ENCODE measurements around the gene PLA2G4D. TPM values are rescaled to one million over a fixed set of nuclear protein-coding genes. Genes with fewer than 3 reads are reported as not detected.
A peak's percentile ranks its signal among the peaks of the same experiment; 100 is the strongest.

Gene PLA2G4D
- polyA plus RNA-seq, 3 donors: 0.03 to 0.08 (median 0.08) TPM

- no peak for DNase-seq (ENCODE audit: extremely low read depth in 1 of 11, low read depth in 9 of 11, low spot score in 4 of 11)
These were observed 56.0 kb downstream of the PLA2G4D start for GRCh38 chr15:42038401-42038800.

DNA sequence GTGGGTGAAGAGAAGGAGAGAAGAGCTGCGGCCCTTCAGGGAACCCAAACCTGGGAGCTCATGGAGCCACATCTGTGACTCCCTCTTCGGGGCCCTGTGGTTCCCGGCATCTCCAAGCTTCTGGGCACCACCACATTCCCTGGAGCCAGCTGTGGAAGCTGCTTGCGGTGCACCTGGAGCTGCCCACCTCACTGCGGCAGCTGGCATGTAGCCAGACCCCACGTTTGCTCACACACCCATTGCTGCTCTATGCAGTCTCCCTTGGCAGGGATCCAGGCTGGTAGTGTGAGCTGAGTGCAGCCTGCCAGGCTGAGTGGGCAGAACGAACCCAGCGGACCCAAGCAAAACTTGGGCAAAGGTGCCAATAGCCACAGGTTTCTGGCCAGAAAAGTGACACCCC is 56.7 kb downstream of the PLA2G4D start:
- peak in 3 of 11 donors; percentile 1 to 21 (median 20) for DNase-seq (ENCODE audit: extremely low read depth in 1 of 11, low read depth in 9 of 11, low spot score in 4 of 11)

DNA sequence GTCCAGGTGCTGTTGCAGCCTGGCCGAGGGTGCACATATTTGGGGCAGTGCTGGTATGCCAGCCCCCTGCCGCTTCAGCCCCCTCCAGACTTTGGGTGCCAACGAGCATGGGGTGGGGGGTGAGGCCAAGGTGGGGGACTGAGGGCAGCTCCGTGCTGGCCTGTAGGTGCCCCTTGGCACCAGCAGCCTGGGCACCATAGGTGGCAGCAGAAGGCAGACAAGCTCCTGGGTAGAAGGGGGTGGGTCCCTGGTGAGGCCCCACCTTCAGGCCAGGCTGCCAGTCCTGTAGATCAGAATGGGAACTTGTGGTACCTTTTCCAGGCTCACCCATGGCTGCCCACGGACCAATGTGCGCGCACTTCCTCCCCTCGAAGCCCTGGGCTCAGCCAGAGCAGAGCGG is 57.4 kb downstream of the PLA2G4D start:
- DNase-seq (ENCODE audit: extremely low read depth in 1 of 11, low read depth in 9 of 11, low spot score in 4 of 11): no peak

DNA sequence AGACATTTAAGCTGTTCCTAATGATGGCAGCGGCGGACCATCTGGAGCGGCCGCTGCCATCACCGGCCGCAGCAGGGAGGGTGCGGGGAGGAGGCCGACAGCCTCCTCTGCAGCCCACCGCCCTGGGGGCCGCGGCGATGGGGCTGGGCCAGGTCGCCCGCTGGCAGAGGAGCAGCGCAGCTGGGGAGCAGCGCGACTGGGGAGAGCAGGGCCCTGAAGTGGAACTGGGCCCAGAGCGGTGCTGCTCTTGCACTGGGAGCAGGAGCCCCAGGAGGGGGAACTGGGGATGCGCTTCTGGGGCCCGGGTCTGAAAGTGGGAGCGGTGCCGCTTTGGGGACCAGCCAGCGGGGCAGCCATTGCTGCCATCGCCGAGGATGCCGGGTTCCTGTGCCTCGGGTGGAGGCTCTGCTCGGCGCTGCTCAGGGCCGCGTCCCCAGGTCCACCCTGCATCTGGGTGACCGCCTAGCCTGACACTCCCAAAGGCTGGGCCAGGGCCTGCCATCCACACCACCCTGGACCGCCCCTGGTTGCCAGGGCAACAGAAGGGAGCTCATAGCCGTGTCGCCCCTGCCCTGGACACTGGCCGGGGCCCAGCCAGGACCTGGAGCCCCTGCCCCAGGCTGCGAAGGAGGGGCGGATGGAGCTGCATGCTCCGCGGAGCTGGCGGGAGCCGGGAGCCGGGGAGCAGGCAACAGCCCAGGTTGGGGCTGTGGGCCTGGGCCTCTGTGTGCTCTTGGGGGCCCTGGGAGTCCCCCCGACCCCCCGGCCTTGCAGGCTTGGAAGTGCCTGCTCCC is 58.1 kb downstream of the PLA2G4D start:
- DNase-seq (ENCODE audit: extremely low read depth in 1 of 11, low read depth in 9 of 11, low spot score in 4 of 11): no peak

DNA sequence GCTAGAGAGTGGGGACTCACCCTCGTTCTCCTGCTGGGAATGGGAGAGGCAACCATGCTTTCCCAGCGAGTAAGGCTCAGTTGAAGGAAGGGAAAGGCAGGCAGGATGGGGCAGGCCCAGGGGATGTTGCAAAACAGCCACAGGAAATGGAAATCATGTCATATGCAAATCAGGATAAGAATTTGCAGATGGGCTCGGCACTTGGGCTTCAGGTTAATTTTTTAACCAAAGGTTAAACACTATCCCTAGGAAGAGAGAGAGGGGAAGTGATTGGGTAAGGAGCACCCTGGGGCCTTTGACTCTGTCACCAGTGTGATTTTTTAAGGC is 59.0 kb downstream of the PLA2G4D start:
- no peak for DNase-seq (ENCODE audit: extremely low read depth in 1 of 11, low read depth in 9 of 11, low spot score in 4 of 11)

DNA sequence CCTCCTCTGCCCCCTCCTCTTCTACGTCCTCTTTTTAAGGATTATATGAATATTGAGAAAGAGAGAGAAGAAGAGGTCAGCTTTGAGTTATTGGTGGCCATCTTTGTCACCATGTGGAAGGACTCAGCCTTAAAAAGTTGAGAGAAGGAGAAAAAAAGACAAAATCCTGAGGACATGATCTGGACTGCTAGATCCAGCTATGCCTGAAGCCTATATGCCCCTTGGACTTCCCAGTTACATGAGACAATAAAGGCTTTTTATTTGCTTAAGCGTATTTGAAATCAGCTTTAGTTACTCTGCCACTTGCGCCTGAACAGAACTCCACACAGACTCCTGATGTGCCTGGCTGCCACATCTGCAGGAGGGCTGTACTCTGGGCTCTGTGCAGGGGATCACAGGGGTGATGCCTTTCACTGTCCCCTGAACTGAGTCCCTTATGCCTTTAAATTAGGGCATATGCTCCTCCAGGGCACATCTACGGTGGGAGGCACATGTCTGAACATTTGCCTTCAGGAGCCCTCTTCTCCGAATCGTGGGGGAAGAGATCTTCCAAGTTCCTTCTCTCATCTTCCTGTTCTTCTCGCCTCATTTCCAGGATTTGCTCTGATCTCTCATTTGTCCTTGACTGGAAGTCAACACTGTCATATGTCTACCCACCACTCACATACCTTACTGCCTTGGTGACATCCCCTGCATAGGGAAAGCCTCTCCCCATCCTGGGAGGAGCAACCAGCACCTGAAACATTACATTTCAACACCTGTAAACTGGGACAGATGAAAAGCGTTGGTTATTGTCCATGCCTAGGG is 59.5 kb downstream of the PLA2G4D start:
- no peak for DNase-seq (ENCODE audit: extremely low read depth in 1 of 11, low read depth in 9 of 11, low spot score in 4 of 11)

GRCh38 chr15:42033214-42033873 is 61.0 kb downstream of the PLA2G4D start:
- DNase-seq (ENCODE audit: extremely low read depth in 1 of 11, low read depth in 9 of 11, low spot score in 4 of 11): no peak

GRCh38 chr15:42032376-42033213 is 61.8 kb downstream of the PLA2G4D start:
- DNase-seq (ENCODE audit: extremely low read depth in 1 of 11, low read depth in 9 of 11, low spot score in 4 of 11): no peak

GRCh38 chr15:42031198-42031915 is 63.0 kb downstream of the PLA2G4D start:
- DNase-seq (ENCODE audit: extremely low read depth in 1 of 11, low read depth in 9 of 11, low spot score in 4 of 11): no peak

DNA sequence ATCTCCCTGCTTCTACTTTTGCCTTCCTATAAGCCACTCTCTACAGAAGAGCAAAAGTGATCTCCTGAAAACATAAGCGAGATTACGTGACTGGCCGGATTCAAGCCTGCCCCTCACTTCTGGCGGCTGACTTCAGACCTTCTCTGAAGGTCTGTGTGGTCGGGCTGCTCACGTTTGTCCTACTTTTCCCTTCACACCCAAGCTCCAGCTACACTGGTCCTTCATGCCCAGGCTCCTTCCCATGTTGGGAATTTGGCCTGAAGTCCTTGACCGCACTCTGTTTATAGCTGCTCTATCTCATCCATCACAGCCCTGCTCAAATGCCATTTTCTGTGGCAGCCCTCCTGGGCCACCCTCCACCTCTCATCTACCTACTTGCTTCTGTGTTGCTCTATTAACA is 66.8 kb downstream of the PLA2G4D start:
- no peak for DNase-seq (ENCODE audit: extremely low read depth in 1 of 11, low read depth in 9 of 11, low spot score in 4 of 11)

GRCh38 chr15:42024303-42024702 is 70.1 kb downstream of the PLA2G4D start:
- no peak for DNase-seq (ENCODE audit: extremely low read depth in 1 of 11, low read depth in 9 of 11, low spot score in 4 of 11)

DNA sequence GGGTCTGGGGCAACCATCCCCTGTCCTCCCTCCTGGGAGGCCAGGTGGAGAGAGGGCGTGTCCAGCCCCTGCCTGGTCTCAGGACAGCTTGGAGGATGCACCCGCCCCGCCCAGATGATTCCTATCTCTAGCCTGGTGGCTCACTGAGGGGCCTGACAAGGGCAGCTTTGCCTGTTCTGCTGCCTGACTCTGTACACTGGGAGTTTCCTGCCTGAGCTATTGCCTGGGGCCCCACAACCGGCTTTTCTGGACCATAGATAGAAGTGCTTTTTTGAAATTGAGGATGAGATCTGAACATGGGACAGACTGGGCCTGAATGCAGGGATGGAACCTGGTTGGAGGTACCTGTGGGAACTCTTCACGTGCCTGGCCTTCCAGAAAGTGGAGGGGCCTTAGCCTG is 72.8 kb downstream of the PLA2G4D start:
- DNase-seq (ENCODE audit: extremely low read depth in 1 of 11, low read depth in 9 of 11, low spot score in 4 of 11): no peak

DNA sequence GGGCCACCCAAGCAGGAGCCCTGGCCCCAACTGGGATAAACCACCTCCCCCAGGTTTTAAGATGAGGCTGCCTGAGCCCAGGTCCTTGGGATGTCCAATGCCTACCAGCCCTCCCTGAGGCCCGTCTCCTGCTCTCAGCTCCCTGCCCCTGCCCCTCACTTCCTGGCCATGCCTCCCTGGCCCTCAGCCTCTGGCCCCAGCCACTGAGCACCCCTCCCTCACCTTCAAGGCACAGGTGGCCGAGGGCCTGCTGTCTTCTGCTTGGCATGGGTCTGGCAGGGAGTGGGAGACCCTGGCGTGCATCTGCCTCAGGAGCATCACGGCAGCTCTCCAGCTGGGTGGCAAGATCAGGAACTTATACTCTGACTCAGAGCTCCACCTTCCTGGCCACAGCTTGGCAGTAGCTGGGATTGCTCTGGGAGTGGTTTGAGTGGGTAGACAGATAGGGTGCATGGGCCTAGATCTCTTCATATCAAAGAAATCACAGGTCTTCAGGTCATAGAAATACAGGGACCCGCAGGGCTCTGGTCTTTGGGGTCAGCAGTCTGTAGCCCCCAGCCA is 73.6 kb downstream of the PLA2G4D start, which contains the start of gene PLA2G4E:
TSS of gene PLA2G4E (minus strand) at position 330 of the 561 bp plus-strand sequence. CDS start at position 318, 12 bp downstream.
- DNase-seq (ENCODE audit: extremely low read depth in 1 of 11, low read depth in 9 of 11, low spot score in 4 of 11): no peak

DNA sequence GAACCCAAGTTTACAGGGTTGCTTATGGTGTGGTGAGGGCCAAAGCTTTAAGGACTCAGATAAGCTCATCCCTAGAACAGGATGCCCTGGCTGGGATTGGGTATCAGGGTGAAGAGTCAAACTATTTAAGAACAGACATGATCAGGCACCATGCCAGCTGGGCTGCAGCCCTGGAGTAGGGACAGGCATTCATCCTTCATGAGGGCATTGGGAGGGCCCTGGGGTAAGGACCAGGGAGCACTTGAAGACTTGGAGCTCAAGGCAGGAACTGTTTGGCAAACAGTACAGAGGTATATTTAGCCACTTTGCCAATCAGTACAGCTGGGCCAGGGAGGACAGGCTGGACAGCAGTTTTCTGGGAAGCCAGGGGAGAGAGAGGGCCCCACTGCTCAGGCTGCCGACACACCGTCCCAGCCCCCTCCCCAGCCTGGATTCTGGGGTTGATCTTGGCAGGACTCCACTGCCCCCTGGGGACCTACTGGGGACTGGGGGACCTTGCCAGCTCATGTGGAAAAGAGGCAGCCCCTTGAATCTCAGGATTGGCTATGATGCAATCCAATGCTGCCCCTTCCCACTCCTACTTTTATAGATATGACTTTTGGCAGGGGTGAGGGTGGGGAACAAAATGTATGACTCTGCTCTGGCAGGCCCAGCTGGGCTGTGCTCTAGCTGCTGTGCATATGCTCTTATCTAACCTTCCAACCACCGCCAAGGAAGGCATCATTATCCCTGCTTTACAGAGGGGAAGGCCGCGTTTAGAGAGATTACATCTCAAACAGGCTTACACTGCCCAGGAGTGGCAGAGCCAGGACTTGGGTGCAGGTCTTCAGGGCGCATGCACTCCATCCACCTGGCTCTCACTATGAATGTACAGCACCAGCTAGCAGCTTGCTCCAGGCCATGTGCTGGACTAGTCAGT is 75.8 kb downstream of the PLA2G4D start:
- DNase-seq (ENCODE audit: extremely low read depth in 1 of 11, low read depth in 9 of 11, low spot score in 4 of 11): no peak

Measured in renal cortex interstitium (tissue), 11 donors.